Mesenchymal stem cell (in vitro differentiated cells and primary cell): ENCODE measurements around the gene RCC2.
"Not testable (repeated sequence)": the region's sequence is repeated elsewhere in the genome, so short reads cannot be mapped to it uniquely, and the experiment has no call there.

Experiments used
- DNase-seq: peaks from one replicate; pipeline ENCODE4 v3.0.0-alpha.2; 2013
- H2AFZ ChIP-seq: one replicate; pipeline ENCODE4 v1.6.1; 2013; ENCODE audit warnings: low read depth, mild to moderate bottlenecking, control low read depth, inconsistent platforms, low read length, moderate library complexity
- H2AK5ac ChIP-seq: 2 replicates; pipeline ENCODE4 v1.6.1; 2013; ENCODE audit warnings: low read length, moderate library complexity, mild to moderate bottlenecking, inconsistent platforms; ENCODE audit not compliant: severe bottlenecking
- H2BK120ac ChIP-seq: one replicate; pipeline ENCODE4 v1.6.1; 2013; ENCODE audit warnings: low read depth, mild to moderate bottlenecking, inconsistent platforms, low read length, moderate library complexity
- H2BK12ac ChIP-seq, 2 experiments: one replicate each; pipeline ENCODE4 v1.6.1; 2013; ENCODE audit warnings: inconsistent platforms in 2 of 2, low read length in 2 of 2, mild to moderate bottlenecking in 2 of 2, moderate library complexity in 2 of 2, control low read depth in 1 of 2
- H2BK15ac ChIP-seq: one replicate; pipeline ENCODE4 v1.6.1; 2013; ENCODE audit warnings: mild to moderate bottlenecking, low read depth, inconsistent platforms; ENCODE audit not compliant: poor library complexity, severe bottlenecking
- H2BK5ac ChIP-seq: 2 replicates; pipeline ENCODE4 v1.6.1; 2013; ENCODE audit warnings: low read depth, mild to moderate bottlenecking, low read length, control low read depth, inconsistent platforms; ENCODE audit not compliant: poor library complexity, severe bottlenecking
- H3K14ac ChIP-seq, 2 experiments: one replicate each; pipeline ENCODE4 v1.6.1; 2013; ENCODE audit warnings: inconsistent platforms in 2 of 2, low read length in 2 of 2, control low read depth in 1 of 2, mild to moderate bottlenecking in 1 of 2, moderate library complexity in 1 of 2
- H3K18ac ChIP-seq, 2 experiments: one replicate each; pipeline ENCODE4 v1.6.1; 2013; ENCODE audit warnings: inconsistent platforms in 2 of 2, low read length in 2 of 2, control low read depth in 1 of 2, low read depth in 1 of 2, mild to moderate bottlenecking in 1 of 2
- H3K23ac ChIP-seq, 2 experiments: one replicate each; pipeline ENCODE4 v1.6.1; 2013; ENCODE audit warnings: inconsistent platforms in 2 of 2, low read length in 2 of 2, mild to moderate bottlenecking in 2 of 2, moderate library complexity in 2 of 2, control low read depth in 1 of 2
- H3K27ac ChIP-seq: 2 replicates; pipeline ENCODE4 v1.5.1; 2013; ENCODE audit warnings: mild to moderate bottlenecking, moderate library complexity, low read length, control low read depth, inconsistent platforms; ENCODE audit not compliant: poor library complexity, severe bottlenecking
- H3K27me3 ChIP-seq, 2 experiments: 2 replicates each; pipeline versions ENCODE4 v1.6.1 to v1.7.0; 2013; ENCODE audit warnings: low read length in 2 of 2, mild to moderate bottlenecking in 2 of 2, moderate library complexity in 2 of 2, control low read depth in 1 of 2, inconsistent platforms in 1 of 2; ENCODE audit not compliant: control insufficient read depth in 1 of 2, insufficient read depth in 1 of 2
- H3K36me3 ChIP-seq, 2 experiments: 2 replicates each; pipeline versions ENCODE4 v1.6.1 to v1.7.0; 2013; ENCODE audit warnings: low read length in 2 of 2, control low read depth in 1 of 2, inconsistent platforms in 1 of 2, low read depth in 1 of 2, mild to moderate bottlenecking in 1 of 2; ENCODE audit not compliant: insufficient read depth in 2 of 2, control insufficient read depth in 1 of 2
- H3K4ac ChIP-seq, 2 experiments: one replicate each; pipeline ENCODE4 v1.6.1; 2013; ENCODE audit warnings: inconsistent platforms in 2 of 2, low read length in 2 of 2, mild to moderate bottlenecking in 2 of 2, moderate library complexity in 2 of 2, control low read depth in 1 of 2, low read depth in 1 of 2
- H3K4me1 ChIP-seq: 2 replicates; pipeline ENCODE4 v1.6.1; 2013; ENCODE audit warnings: low read depth, low read length, control low read depth; ENCODE audit not compliant: control insufficient read depth, insufficient read depth
- H3K4me2 ChIP-seq: 2 replicates; pipeline ENCODE4 v1.6.1; 2013; ENCODE audit warnings: low read length, mild to moderate bottlenecking, inconsistent platforms; ENCODE audit not compliant: poor library complexity, severe bottlenecking
- H3K4me3 ChIP-seq, 2 experiments: 2 replicates each; pipeline versions ENCODE4 v1.5.1 to v1.7.0; 2013; ENCODE audit warnings: low read length in 2 of 2, mild to moderate bottlenecking in 2 of 2, control low read depth in 1 of 2, low read depth in 1 of 2; ENCODE audit not compliant: insufficient read depth in 1 of 2
- H3K79me1 ChIP-seq: replicated peaks from 2 replicates; pipeline ENCODE4 v1.6.1; 2013; ENCODE audit warnings: mild to moderate bottlenecking, control low read depth, low read length, inconsistent platforms; ENCODE audit not compliant: poor library complexity, severe bottlenecking
- H3K9ac ChIP-seq: 2 replicates; pipeline ENCODE4 v1.7.0; 2013; ENCODE audit warnings: mild to moderate bottlenecking, low read length, moderate library complexity
- H3K9me3 ChIP-seq: 2 replicates; pipeline ENCODE4 v1.7.0; 2013; ENCODE audit warnings: mild to moderate bottlenecking, low read length; ENCODE audit not compliant: control insufficient read depth
- H4K8ac ChIP-seq: one replicate; pipeline ENCODE4 v1.6.1; 2013; ENCODE audit warnings: inconsistent platforms, mild to moderate bottlenecking, low read length, moderate library complexity
- H4K91ac ChIP-seq: one replicate; pipeline ENCODE4 v1.6.1; 2013; ENCODE audit warnings: mild to moderate bottlenecking, low read length, inconsistent platforms
- WGBS: methylation state at CpG from one replicate; pipeline ENCODE4 v1.1.7; 2013; ENCODE audit warnings: mixed read lengths; 5-methylcytosine and 5-hydroxymethylcytosine counted together

RCC2 gene

GRCh38 chr1:17480846-17481245, 41.4 kb upstream of the RCC2 start:
- no peak overlapping the region for H3K18ac ChIP-seq
- WGBS: 79% methylated on average over 7 of the region's 7 CpGs
- no peak overlapping the region for H2BK15ac ChIP-seq
- peaks cover 4% of the 10 kb centered on the region for H3K4me1 ChIP-seq
- no peaks in the 10 kb centered on the region for H3K79me1 ChIP-seq
- no peak overlapping the region for H3K27ac ChIP-seq
- no peak overlapping the region for H3K23ac ChIP-seq
- H3K9me3 ChIP-seq: no peaks in the 10 kb centered on the region
- no peak overlapping the region for H2BK12ac ChIP-seq
- no peak overlapping the region for H4K8ac ChIP-seq
- H3K27me3 ChIP-seq: peaks cover 0 to 4% of the 10 kb centered on the region in 2 experiments
- H2BK120ac ChIP-seq: no peak overlapping the region
- no peak overlapping the region for H4K91ac ChIP-seq
- H3K4me2 ChIP-seq: no peak overlapping the region
- H2AK5ac ChIP-seq: no peak overlapping the region
- H3K14ac ChIP-seq: no peak overlapping the region
- no peak overlapping the region for H2BK5ac ChIP-seq
- H3K4me3 ChIP-seq: no peak overlapping the region
- H2AFZ ChIP-seq: no peak overlapping the region
- H3K36me3 ChIP-seq: no peaks in the 10 kb centered on the region
- no peak overlapping the region for H3K4ac ChIP-seq
- H3K9ac ChIP-seq: no peak overlapping the region
- no peak for DNase-seq

- WGBS: 83% methylated on average over 3 of the region's 3 CpGs
- peaks cover 3% of the 10 kb centered on the region for H3K4me1 ChIP-seq
- H2BK120ac ChIP-seq: no peak overlapping the region
- H2BK5ac ChIP-seq: no peak overlapping the region
- H3K9me3 ChIP-seq: no peaks in the 10 kb centered on the region
- H3K36me3 ChIP-seq: no peaks in the 10 kb centered on the region
- H3K18ac ChIP-seq: no peak overlapping the region
- H3K4ac ChIP-seq: no peak overlapping the region
- H2AK5ac ChIP-seq: no peak overlapping the region
- H3K4me3 ChIP-seq: no peak overlapping the region
- no peak overlapping the region for H4K8ac ChIP-seq
- H3K14ac ChIP-seq: no peak overlapping the region
- no peak overlapping the region for H2AFZ ChIP-seq
- DNase-seq: peak; percentile 8
- H3K27me3 ChIP-seq: no peaks in the 10 kb centered on the region
- no peak overlapping the region for H3K4me2 ChIP-seq
- H4K91ac ChIP-seq: no peak overlapping the region
- H3K9ac ChIP-seq: no peak overlapping the region
- no peak overlapping the region for H3K23ac ChIP-seq
- no peak overlapping the region for H2BK15ac ChIP-seq
- no peak overlapping the region for H2BK12ac ChIP-seq
- no peaks in the 10 kb centered on the region for H3K79me1 ChIP-seq
- H3K27ac ChIP-seq: no peak overlapping the region
Measured at GRCh38 chr1:17475752-17476151, 36.3 kb upstream of the RCC2 start.

GRCh38 chr1:17474836-17475555, 35.5 kb upstream of the RCC2 start:
- H3K27me3 ChIP-seq, H3K4me3 ChIP-seq, H2BK120ac ChIP-seq, H4K91ac ChIP-seq, H3K14ac ChIP-seq, H3K4me1 ChIP-seq, H3K36me3 ChIP-seq, H3K4me2 ChIP-seq, H2AFZ ChIP-seq, H2BK15ac ChIP-seq, H3K27ac ChIP-seq, H2AK5ac ChIP-seq, H3K23ac ChIP-seq, H3K79me1 ChIP-seq, H3K4ac ChIP-seq, H2BK5ac ChIP-seq, DNase-seq, H3K9ac ChIP-seq, H3K18ac ChIP-seq, H3K9me3 ChIP-seq, H4K8ac ChIP-seq, H2BK12ac ChIP-seq: not testable (repeated sequence)
- 84% methylated on average over 17 of the region's 20 CpGs for WGBS

- Histone ChIP-seq H3K27ac (no peak overlapping the region), H4K91ac (no peak overlapping the region), H3K4ac (no peak overlapping the region), H3K79me1 (no peaks in the 10 kb centered on the region), H3K18ac (no peak overlapping the region), H2BK12ac (no peak overlapping the region), H3K4me2 (no peak overlapping the region), H3K23ac (no peak overlapping the region), H3K14ac (no peak overlapping the region), H4K8ac (no peak overlapping the region), H3K4me1 (peaks cover 3% of the 10 kb centered on the region), H3K9ac (no peak overlapping the region), H2BK15ac (no peak overlapping the region), H3K27me3 (no peaks in the 10 kb centered on the region), H2BK120ac (no peak overlapping the region), H3K9me3 (no peaks in the 10 kb centered on the region), H2AK5ac (no peak overlapping the region), H2AFZ (no peak overlapping the region), H3K36me3 (no peaks in the 10 kb centered on the region), H2BK5ac (no peak overlapping the region), H3K4me3 (no peak overlapping the region)
- no peak for DNase-seq
- 75% methylated on average over 5 of the region's 5 CpGs for WGBS
Measured at GRCh38 chr1:17472814-17473213, 33.3 kb upstream of the RCC2 start.
